CD4-positive, alpha-beta T cell treated with Interleukin-17A for 1 hour (primary cell): ENCODE measurements around the gene WDR27.
A peak's percentile ranks its signal among the peaks of the same experiment; 100 is the strongest.

Experiments
- DNase-seq: peaks from one replicate; pipeline ENCODE4 v3.0.0-alpha.2; 2020

Gene WDR27

GRCh38 chr6:169590376-169590939 is 111.4 kb downstream of the WDR27 start:
- DNase-seq, result no peak

- DNase-seq, result peak; percentile 20
Measured at GRCh38 chr6:169589699-169590257, 112.1 kb downstream of the WDR27 start.

- DNase-seq, result peak; percentile 46
Measured at GRCh38 chr6:169589293-169589692, 112.5 kb downstream of the WDR27 start.

- no peak for DNase-seq
Measured at GRCh38 chr6:169587975-169588374, 113.9 kb downstream of the WDR27 start.

- DNase-seq, result peak; percentile 40
Measured at GRCh38 chr6:169583886-169584541, 117.8 kb downstream of the WDR27 start.

GRCh38 chr6:169579407-169580111 is 122.3 kb downstream of the WDR27 start:
- no peak for DNase-seq

- DNase-seq, result no peak
Measured at GRCh38 chr6:169577974-169578373, 123.9 kb downstream of the WDR27 start.

GRCh38 chr6:169577236-169577635 is 124.6 kb downstream of the WDR27 start:
- no peak for DNase-seq

- no peak for DNase-seq
Measured at GRCh38 chr6:169575821-169576220, 126.0 kb downstream of the WDR27 start.

- DNase-seq, result no peak
Measured at GRCh38 chr6:169575365-169575764, 126.5 kb downstream of the WDR27 start.

GRCh38 chr6:169574420-169574819 is 127.4 kb downstream of the WDR27 start:
- no peak for DNase-seq

- DNase-seq, result no peak
Measured at GRCh38 chr6:169573883-169574282, 127.9 kb downstream of the WDR27 start.

- no peak for DNase-seq
Measured at GRCh38 chr6:169571123-169571962, 130.5 kb downstream of the WDR27 start.

GRCh38 chr6:169568314-169569087 is 133.3 kb downstream of the WDR27 start:
- DNase-seq, result no peak

- DNase-seq, result no peak
Measured at GRCh38 chr6:169567819-169568218, 134.0 kb downstream of the WDR27 start.

GRCh38 chr6:169566961-169567750 is 134.7 kb downstream of the WDR27 start:
- DNase-seq, result no peak

GRCh38 chr6:169566319-169566718 is 135.5 kb downstream of the WDR27 start:
- DNase-seq, result no peak

- DNase-seq, result no peak
Measured at GRCh38 chr6:169564453-169565240, 137.2 kb downstream of the WDR27 start.

- no peak for DNase-seq
Measured at GRCh38 chr6:169561665-169562064, 140.2 kb downstream of the WDR27 start.

GRCh38 chr6:169559592-169559991 is 142.2 kb downstream of the WDR27 start:
- DNase-seq, result no peak
